GM10266 (cell line): ENCODE data around the gene ZBED6.
"Not testable (repeated sequence)": the region's sequence is repeated elsewhere in the genome, so short reads cannot be mapped to it uniquely, and the experiment has no call there.

Source experiments
- DNase-seq: peaks from one replicate; pipeline ENCODE4 v3.0.0; 2012; ENCODE audit errors: extremely low spot score
- CTCF ChIP-seq: IDR thresholded peaks from 2 replicates; pipeline ENCODE4 v1.5.1; 2012; ENCODE audit warnings: mild to moderate bottlenecking, low read depth; ENCODE audit not compliant: control insufficient read depth, insufficient read depth; ENCODE audit errors: missing control alignments

Gene ZBED6

GRCh38 chr1:203826175-203826574 is 30.8 kb downstream of the ZBED6 start:
- DNase-seq = no peak
- TF ChIP-seq CTCF = no peak

GRCh38 chr1:203828002-203828401 is 32.6 kb downstream of the ZBED6 start:
- no peak for DNase-seq
- TF ChIP-seq CTCF = no peak

- no peak for TF ChIP-seq CTCF
- DNase-seq = no peak
These were observed 33.1 kb downstream of the ZBED6 start for GRCh38 chr1:203828503-203828902.

GRCh38 chr1:203829247-203829646 is 33.8 kb downstream of the ZBED6 start:
- DNase-seq = not testable (repeated sequence)

GRCh38 chr1:203835476-203835875 is 40.1 kb downstream of the ZBED6 start:
- DNase-seq = no peak
- no peak for TF ChIP-seq CTCF

- no peak for TF ChIP-seq CTCF
- DNase-seq = no peak
These were observed 43.7 kb downstream of the ZBED6 start for GRCh38 chr1:203839081-203839480.

- no peak for DNase-seq
- TF ChIP-seq CTCF = no peak
These were observed 44.9 kb downstream of the ZBED6 start for GRCh38 chr1:203840208-203840808.

- DNase-seq = no peak
- TF ChIP-seq CTCF = no peak
These were observed 47.1 kb downstream of the ZBED6 start for GRCh38 chr1:203842559-203842876.
